GM12864 (cell line): ENCODE measurements around the gene CTPS1.
A peak's percentile ranks its signal among the peaks of the same experiment; 100 is the strongest.

Experiments
- DNase-seq: peaks from one replicate; pipeline ENCODE4 v3.0.0-alpha.2; 2011; ENCODE audit warnings: low read depth
- H3K4me3 ChIP-seq: 2 replicates; pipeline ENCODE4 v1.5.1; 2011; ENCODE audit warnings: mild to moderate bottlenecking, low read depth, low read length, control low read depth
- TF ChIP-seq, protein P1 (sequence below): IDR thresholded peaks from 2 replicates; pipeline ENCODE4 v1.5.1; 2011; ENCODE audit warnings: low read depth, mild to moderate bottlenecking, moderate library complexity, low read length, control low read depth, inconsistent platforms; ENCODE audit errors: missing control alignments

Gene CTPS1

DNA sequence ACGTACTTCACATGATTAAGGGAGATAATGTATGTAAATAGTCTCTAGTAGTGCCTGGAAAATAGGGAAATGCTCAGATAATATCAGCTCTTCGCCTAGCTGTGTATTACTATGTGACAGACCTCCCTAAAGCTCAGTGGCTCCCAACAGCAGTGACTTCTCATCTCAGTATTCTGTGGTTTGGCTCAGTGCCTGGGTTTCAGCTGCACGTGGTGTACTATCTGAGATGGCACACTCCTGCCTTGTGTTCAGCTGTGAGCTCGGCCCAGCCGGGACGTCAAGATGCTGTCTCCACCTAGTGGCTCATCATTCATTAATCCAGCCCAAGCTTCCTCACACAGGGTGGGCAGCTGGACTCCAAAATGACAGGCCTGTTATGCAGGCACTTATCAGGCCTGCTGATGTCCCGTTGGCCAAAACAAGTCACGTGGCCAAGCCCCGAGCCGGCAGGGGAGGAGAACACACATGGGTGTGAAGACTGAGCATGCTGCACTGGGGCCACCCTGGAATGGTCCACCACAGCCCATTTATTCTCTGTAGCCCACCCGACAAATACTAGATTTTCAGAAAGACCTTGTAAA is 24.2 kb downstream of the CTPS1 start:
- no peak overlapping the region for H3K4me3 ChIP-seq
- TF ChIP-seq, protein P1, sequence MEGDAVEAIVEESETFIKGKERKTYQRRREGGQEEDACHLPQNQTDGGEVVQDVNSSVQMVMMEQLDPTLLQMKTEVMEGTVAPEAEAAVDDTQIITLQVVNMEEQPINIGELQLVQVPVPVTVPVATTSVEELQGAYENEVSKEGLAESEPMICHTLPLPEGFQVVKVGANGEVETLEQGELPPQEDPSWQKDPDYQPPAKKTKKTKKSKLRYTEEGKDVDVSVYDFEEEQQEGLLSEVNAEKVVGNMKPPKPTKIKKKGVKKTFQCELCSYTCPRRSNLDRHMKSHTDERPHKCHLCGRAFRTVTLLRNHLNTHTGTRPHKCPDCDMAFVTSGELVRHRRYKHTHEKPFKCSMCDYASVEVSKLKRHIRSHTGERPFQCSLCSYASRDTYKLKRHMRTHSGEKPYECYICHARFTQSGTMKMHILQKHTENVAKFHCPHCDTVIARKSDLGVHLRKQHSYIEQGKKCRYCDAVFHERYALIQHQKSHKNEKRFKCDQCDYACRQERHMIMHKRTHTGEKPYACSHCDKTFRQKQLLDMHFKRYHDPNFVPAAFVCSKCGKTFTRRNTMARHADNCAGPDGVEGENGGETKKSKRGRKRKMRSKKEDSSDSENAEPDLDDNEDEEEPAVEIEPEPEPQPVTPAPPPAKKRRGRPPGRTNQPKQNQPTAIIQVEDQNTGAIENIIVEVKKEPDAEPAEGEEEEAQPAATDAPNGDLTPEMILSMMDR, result peak; percentile 61
- DNase-seq, result peak; percentile 87

DNA sequence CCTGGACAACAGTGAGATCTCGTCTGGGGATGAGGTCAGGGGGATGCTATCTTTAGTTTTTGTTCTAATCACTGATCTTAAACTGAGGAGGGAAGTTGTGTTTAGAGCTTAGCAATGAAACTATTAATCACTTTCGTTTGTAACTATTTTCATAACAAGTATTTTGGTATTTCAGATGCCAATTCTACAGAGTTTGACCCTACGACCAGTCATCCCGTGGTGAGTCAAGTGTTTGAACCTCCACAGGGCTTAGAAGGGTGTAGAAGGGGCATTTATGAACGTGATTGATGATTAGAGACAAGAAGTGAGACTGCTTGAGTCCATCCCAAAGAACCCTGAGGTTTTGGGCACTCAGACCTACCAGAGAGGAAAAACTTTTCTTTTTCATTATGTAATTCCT is 26.4 kb downstream of the CTPS1 start:
- no peak overlapping the region for H3K4me3 ChIP-seq
- TF ChIP-seq, protein P1, result no peak
- DNase-seq, result no peak

DNA sequence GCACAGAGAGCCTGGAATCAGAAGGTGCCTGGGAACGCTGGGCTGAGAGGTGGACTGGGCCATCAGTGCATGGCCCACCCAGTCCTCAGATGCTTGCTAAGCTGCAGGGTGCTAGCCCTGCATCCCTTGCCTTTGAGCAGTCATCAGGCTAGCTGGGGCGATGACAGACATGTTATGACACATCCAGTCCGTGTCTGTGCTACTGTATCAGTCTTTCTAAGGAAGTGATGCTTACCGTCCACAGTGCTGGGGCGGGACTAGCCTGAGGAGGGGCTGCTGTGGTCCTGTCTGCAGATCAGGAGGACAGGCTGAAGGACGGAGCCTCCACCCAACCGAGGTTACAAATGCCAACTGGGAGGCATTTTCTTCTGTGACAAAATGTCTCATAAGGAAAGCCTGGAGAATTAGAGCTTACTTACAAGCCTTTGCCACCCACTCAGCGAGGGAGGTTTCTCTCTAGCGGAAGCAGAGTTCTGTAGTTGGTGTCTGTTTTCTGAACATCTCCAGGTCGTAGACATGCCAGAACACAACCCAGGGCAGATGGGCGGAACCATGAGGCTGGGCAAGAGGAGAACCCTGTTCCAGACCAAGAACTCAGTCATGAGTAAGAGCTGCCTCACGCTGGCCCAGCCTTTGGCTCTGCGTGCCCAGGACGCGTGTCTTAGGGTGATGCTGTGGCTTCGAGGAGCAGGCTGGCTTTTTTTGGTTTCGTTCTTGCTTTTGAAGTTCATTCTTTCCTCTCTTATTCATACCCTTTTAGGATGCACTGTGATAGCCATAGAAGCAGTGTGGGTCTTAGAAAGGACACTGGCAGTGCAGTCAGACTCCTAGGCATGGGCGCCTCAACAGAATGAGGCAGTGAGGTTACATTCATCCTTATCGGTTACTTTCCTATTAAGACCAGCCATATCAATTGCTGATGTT is 27.7 kb downstream of the CTPS1 start:
- TF ChIP-seq, protein P1, result no peak
- DNase-seq, result no peak
- H3K4me3 ChIP-seq, result no peak overlapping the region

DNA sequence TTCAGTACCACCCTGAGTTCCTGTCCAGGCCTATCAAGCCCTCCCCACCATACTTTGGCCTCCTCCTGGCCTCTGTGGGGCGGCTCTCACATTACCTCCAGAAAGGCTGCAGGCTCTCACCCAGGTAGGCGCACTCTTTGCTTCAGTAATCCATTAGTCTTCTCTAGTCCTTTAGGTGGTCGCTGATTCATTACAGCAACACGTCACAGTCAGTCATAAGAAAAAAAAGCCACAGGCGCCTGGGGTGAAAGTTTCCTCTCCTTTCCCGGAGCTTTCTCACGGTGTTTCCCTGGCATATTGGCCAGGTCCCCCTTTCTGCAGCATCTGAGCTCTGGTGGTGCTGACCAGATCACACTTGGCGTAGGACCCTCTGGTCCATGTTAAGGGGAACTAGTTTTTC is 30.0 kb downstream of the CTPS1 start:
- TF ChIP-seq, protein P1, result no peak
- no peak overlapping the region for H3K4me3 ChIP-seq
- no peak for DNase-seq

DNA sequence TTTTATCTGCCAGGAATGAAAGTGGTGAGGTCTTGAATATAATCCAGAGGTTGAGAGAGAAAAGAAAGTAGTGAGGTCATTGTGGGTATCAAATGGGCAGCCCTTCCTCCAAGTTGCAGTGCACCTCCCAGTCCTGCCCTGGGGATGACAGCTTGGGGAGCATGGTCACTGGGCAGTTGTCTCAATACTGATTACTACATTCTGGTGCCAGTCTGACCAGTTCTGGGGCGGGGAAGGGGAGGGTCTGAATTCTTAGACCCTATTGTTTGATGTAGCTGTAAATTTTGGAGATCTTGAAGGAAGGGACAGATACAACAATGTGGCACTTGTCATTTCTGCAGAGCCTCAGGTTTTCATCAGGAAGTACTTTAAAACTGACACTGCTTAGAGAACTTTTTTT is 30.8 kb downstream of the CTPS1 start:
- TF ChIP-seq, protein P1, result no peak
- DNase-seq, result no peak
- H3K4me3 ChIP-seq, result no peak overlapping the region

DNA sequence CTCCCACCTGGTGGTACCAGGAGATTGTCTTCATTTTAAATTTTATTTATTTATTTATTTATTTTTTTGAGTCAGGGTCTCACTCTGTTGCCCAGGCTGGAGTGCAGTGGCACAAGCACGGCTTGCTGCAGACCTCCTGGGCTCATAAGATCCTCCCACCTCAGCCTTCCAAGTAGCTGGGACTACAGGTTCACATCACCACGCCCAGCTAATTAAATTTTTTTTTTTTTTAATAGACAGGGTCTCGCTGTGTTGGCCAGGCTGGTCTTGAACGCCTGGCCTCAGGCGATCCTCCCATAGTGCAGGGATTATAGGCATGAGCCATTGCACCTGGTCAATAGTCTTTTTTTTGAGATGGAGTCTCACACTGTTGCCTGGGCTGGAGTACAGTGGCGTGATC is 33.5 kb downstream of the CTPS1 start:
- no peak for DNase-seq
- TF ChIP-seq, protein P1, result no peak
- H3K4me3 ChIP-seq, result no peak overlapping the region
